ENCODE results near the gene ADH1B. TPM values are rescaled to one million over a fixed set of nuclear protein-coding genes. Genes with fewer than 3 reads are reported as not detected.

The ADH1B gene
- total RNA-seq, 2 experiments from 2014 or later, result not detected

DNA sequence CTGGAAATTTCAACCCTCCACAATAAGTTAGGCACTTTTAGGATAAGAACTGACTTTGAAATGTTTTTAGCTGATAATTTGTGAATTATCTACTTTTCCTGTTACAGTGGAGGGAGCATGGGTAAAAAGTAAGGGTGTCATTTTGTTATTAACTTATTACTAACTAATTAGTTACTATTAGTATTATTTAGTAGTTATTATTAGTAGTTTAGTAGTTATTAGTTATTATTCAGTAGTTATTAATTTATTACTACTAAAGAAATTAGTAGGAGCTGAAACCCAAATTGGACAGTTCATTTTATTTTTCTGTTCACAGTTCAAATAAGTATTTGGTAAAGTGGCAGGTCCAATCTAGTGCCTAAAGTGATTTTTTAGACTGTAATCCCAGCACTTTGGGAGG lies 35.8 kb downstream of the ADH1B start:
- no peaks in the 10 kb centered on the region for H3K27me3 ChIP-seq (ENCODE audit: control insufficient read depth in 1 of 2, insufficient read depth in 2 of 2, low read length in 2 of 2)
- no peak for ATAC-seq (ENCODE audit: poor library complexity)
- no peaks in the 10 kb centered on the region for H3K36me3 ChIP-seq (ENCODE audit: insufficient read depth, low read length)
- no peaks in the 10 kb centered on the region for H3K9me3 Mint-ChIP-seq
- no peaks in the 10 kb centered on the region for H3K36me3 Mint-ChIP-seq (ENCODE audit: low read depth)
- H3K4me1 ChIP-seq (ENCODE audit: insufficient read depth, low read length), result no peaks in the 10 kb centered on the region
- no peaks in the 10 kb centered on the region for H3K4me1 Mint-ChIP-seq (ENCODE audit: low read depth)
- H3K27me3 Mint-ChIP-seq, result no peaks in the 10 kb centered on the region
- no peak overlapping the region for H3K27ac ChIP-seq (ENCODE audit: low read depth in 1 of 2, low read length in 2 of 2)
- ChIA-PET POLR2A (no interaction called here), CTCF (no interaction called here)
- no peak overlapping the region for H3K27ac Mint-ChIP-seq
- DNase-seq, result no peak
- H3K9me3 ChIP-seq (ENCODE audit: control insufficient read depth in 1 of 2, insufficient read depth in 1 of 2, low read length in 2 of 2), result no peaks in the 10 kb centered on the region
- intact Hi-C loops (cut with DNase I, micrococcal nuclease), result no loop called here
- no peak for TF ChIP-seq CTCF (IDR thresholded peaks at IDR 0.05)
- no peak overlapping the region for H3K4me3 ChIP-seq (ENCODE audit: low read length)
- H3K4me3 Mint-ChIP-seq, result no peak overlapping the region

DNA sequence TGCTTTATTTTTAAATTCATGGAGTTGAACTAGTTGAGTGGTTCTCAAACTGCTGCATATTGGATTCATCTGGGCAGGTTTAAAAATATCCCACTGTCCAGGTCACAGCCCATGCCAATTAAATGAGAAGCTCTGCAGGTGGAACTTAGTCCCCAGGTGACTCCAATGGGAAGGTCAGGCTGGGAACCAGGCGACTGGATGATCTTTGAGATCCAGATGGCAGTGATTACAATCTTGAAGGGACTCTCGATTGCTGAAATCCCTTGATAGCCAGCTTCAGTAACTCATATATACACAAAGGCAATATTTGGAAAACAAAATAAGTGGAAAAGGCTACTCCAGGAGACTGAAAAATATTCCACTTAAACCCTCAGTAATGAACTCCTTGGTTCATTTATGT lies 38.5 kb downstream of the ADH1B start:
- intact Hi-C loops (cut with DNase I, micrococcal nuclease), result no loop called here
- H3K27me3 ChIP-seq (ENCODE audit: control insufficient read depth in 1 of 2, insufficient read depth in 2 of 2, low read length in 2 of 2), result no peaks in the 10 kb centered on the region
- Mint-ChIP-seq H3K4me3 (no peak overlapping the region), H3K27me3 (no peaks in the 10 kb centered on the region), H3K4me1 (ENCODE audit: low read depth) (no peaks in the 10 kb centered on the region), H3K36me3 (ENCODE audit: low read depth) (no peaks in the 10 kb centered on the region), H3K27ac (no peak overlapping the region), H3K9me3 (no peaks in the 10 kb centered on the region)
- ChIA-PET POLR2A (no interaction called here), CTCF (no interaction called here)
- DNase-seq (no peak), ATAC-seq (ENCODE audit: poor library complexity) (no peak)
- no peaks in the 10 kb centered on the region for H3K36me3 ChIP-seq (ENCODE audit: insufficient read depth, low read length)
- TF ChIP-seq CTCF (IDR thresholded peaks at IDR 0.05), result no peak
- no peak overlapping the region for H3K4me3 ChIP-seq (ENCODE audit: low read length)
- no peak overlapping the region for H3K27ac ChIP-seq (ENCODE audit: low read depth in 1 of 2, low read length in 2 of 2)
- H3K4me1 ChIP-seq (ENCODE audit: insufficient read depth, low read length), result no peaks in the 10 kb centered on the region
- H3K9me3 ChIP-seq (ENCODE audit: control insufficient read depth in 1 of 2, insufficient read depth in 1 of 2, low read length in 2 of 2), result no peaks in the 10 kb centered on the region

GRCh38 chr4:99281261-99281660 lies 39.9 kb downstream of the ADH1B start:
- H3K36me3 Mint-ChIP-seq (ENCODE audit: low read depth), result no peaks in the 10 kb centered on the region
- no peaks in the 10 kb centered on the region for H3K36me3 ChIP-seq (ENCODE audit: insufficient read depth, low read length)
- ATAC-seq (ENCODE audit: poor library complexity) (no peak), DNase-seq (no peak)
- ChIA-PET CTCF (no interaction called here), POLR2A (no interaction called here)
- no peak overlapping the region for H3K4me3 ChIP-seq (ENCODE audit: low read length)
- H3K27me3 ChIP-seq (ENCODE audit: control insufficient read depth in 1 of 2, insufficient read depth in 2 of 2, low read length in 2 of 2), result no peaks in the 10 kb centered on the region
- no peaks in the 10 kb centered on the region for H3K9me3 ChIP-seq (ENCODE audit: control insufficient read depth in 1 of 2, insufficient read depth in 1 of 2, low read length in 2 of 2)
- no peak overlapping the region for H3K4me3 Mint-ChIP-seq
- intact Hi-C loops (cut with DNase I, micrococcal nuclease), result no loop called here
- no peaks in the 10 kb centered on the region for H3K27me3 Mint-ChIP-seq
- H3K27ac Mint-ChIP-seq, result no peak overlapping the region
- no peaks in the 10 kb centered on the region for H3K9me3 Mint-ChIP-seq
- no peak for TF ChIP-seq CTCF (IDR thresholded peaks at IDR 0.05)
- no peak overlapping the region for H3K27ac ChIP-seq (ENCODE audit: low read depth in 1 of 2, low read length in 2 of 2)
- H3K4me1 Mint-ChIP-seq (ENCODE audit: low read depth), result no peaks in the 10 kb centered on the region
- H3K4me1 ChIP-seq (ENCODE audit: insufficient read depth, low read length), result no peaks in the 10 kb centered on the region

Data from CD4-positive, alpha-beta T cell (primary cell).